HG03442 (cell line): ENCODE results near the gene EDARADD.
A peak's percentile ranks its signal among the peaks of the same experiment; 100 is the strongest.

ENCODE experiments used
- ATAC-seq: cut with Tn5 transposase; IDR thresholded peaks from one replicate; pipeline ENCODE4 v1.9.1; 2021; ENCODE audit warnings: mild to moderate bottlenecking, moderate library complexity; ENCODE audit not compliant: unreplicated experiment

The EDARADD gene

DNA sequence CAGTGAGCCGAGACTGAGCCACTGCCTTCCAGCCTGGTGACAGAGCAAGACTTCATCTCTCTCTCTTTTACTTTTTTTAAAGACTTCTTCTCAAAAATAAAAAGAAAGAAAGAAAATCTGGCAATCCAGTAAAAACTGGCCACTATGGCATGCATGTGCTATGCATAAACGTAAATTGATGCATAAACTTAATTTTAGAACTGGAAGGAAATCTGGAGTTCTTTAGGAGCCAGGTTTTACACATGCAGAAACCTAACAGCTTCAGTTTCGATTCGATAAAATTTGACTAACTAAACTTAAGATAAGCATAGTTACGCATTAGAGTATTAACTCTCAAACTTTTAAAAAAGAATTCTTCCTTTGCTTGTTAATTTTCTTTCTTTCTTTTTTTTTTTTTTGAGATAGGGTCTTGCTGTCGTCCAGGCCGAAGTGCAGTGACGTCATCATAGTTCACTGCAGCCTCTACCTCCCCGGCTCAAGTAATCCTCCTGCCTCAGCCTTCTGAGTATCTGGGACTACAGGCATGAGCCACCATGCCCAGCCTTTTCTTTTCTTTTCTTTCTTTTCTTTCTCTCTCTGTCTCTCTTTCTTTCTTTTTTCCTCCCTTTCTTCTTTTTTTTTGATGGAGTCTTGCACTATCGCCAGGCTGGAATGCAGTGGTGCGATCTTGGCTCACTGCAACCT, 117.8 kb downstream of the EDARADD start:
- no peak for ATAC-seq

DNA sequence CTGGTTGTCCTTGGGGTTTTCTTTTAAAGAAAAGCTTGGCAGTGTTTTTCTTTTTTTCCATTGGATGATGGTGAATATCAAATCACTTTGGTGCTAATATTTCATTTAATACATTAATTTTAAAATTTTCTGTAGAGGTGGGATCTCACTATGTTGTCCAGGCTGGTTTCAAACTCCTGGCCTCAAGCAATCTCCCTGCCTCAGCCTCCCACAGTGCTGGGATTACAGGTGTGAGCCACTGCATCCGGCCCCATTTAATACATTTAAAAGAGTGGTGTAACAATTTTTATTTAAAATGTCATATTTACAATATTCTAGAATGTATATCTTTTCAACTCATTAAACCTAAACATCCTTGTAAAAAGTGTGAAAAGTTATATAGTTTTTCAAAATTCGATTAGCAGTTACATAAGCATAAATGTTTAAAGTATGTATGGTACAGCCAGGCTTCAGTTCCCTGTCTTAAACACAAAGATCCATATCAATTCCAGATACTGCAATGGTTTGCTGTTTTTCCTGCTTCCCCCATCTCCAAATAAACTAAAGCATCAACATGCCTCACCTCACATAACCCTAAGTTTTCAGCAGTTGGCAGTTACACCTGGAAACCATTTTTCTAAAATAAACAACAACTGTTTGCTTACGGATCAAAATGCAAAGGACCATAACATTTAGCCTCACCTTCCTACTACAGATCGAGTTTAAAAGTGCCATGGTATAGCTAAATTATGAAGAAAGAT, 120.8 kb downstream of the EDARADD start:
- no peak for ATAC-seq

DNA sequence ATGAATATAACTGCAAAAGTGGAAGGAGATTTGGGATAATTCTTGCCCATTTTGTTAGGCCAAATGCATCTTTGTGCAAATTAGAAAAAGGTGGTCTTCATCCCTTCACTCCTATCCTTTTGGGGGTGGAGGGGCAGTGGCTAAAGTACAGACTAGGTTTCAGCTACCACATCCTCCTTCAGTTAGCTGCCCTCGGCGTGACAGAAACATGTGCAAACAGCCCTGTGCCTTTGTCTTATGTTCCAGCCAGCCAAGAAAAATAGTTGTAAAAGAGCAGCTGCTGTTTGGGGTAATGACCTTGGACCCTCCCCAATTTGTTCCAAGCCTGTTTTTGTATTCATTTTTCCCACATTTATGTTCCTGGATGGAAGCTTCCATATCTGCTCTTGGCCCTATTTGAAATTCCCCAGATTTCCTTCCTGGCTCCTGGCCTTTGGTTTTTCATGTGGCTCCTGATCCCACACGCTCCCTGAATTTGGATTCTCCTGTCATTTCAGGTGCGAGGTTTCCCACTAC, 121.4 kb downstream of the EDARADD start:
- no peak for ATAC-seq

DNA sequence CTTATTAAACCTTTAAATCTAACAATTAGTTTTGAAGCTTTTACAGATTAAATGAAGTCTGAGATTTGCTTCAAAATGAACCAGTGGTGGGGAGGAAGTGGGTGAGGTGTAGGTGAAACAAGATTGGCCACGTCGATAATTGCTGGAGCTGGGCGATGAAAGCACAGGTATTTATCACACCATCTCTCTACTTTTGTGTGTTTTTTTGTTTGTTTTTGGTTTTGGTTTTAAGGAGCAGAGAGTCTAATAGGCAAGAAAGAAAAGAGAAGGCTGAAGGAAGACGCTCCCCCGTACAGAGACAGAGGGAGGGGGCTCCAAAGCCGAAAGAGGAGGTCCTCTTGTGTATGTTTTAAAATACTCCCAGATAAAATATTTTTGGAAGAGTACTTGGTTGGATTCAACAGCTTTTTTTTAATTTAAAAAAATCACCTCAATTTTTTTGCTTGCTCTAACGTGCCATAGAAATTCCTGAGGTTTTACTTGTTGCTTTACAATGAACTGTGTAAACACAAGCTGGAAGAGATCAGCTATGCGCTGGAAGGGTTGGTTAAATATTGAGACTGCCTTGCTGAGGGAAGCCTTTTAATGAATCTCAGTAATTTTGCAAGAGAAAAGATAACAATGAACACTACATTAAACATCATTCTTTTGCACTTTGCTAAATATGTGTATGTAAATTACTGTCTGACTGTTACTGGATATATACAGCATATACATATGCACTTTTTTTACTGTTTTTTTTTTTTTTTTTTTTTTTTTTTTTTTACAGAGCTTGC, 123.0 kb downstream of the EDARADD start:
- no peak for ATAC-seq

DNA sequence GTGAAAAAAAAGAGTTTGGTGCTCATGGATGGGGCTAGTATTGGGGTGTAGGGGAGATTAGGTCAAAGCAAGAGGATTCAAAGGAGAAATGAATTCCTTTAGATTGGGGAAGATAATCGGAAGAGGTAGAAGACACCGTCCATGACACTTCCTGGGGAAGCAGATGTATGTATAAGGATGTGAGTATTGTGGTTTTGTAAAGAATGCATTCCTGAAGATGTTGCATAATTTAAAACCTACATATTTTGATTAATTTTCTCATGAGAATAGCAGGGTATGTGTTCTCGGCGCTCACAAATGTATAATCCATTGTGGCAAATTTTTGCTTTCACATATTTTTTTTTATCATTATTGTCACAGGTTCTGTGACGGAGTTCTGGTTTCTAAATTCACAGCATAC, 124.2 kb downstream of the EDARADD start:
- ATAC-seq = no peak

DNA sequence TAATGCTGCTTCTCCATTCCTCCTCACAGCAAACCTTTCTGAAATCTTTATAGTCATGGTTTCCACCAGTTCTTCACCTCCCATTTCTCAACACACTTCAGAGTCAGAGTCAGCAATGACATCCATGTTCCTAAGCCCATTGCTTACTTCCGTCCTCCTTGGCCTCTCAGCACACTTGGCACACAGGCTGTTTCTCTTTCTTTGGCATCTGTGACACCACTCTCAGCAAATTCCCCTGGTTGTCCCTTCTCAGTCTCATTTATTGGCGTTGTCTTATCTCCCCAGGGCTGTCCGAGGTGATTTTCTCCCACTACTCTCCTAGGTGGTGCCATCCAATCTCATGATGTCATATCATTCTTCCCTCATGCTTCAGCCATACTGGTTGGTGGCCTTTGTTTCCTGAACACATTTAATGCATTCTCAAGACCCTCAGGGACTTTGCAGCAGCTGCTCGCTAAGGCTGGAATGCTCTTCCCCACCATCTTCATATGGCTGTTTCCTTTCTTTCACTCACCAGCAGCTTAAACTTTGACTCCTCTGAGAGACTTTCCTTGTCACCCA, 126.4 kb downstream of the EDARADD start:
- ATAC-seq = no peak

DNA sequence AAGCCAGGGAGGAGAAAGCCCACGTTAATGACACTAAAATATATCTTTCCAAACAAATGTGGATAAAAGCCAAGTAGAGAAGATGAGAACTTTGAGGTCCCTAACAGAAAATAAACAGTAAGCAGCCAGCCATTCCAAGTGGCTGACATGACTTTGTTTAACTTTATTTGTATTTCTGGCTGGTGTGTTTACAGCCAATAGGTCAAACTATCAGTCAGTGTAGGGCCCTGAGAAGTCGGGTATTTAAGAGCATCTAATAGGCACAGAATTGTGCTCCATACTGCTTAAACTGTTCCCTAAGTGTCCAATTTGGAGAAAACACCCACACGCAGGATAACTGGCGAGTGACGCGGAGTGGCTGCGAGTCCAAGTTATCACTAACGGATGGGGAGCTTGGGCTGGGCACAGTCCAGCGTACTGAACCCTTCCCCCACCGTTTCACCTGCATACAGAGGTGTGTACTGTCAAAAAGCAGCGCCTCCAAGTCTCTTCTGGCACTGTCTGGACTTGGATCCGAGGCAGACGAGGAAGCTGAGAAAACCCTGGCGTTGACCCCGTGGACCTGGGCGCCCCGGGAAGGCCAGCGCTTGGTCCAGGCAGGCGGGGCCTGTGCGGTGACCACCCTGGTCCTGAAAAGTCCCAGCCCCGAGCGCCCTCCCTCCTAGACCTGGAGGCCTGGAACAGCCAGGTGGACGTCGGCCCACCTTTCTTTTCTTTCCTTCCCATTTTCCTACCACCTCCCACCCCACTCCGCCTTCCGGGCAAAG, 129.0 kb downstream of the EDARADD start:
- ATAC-seq = no peak

DNA sequence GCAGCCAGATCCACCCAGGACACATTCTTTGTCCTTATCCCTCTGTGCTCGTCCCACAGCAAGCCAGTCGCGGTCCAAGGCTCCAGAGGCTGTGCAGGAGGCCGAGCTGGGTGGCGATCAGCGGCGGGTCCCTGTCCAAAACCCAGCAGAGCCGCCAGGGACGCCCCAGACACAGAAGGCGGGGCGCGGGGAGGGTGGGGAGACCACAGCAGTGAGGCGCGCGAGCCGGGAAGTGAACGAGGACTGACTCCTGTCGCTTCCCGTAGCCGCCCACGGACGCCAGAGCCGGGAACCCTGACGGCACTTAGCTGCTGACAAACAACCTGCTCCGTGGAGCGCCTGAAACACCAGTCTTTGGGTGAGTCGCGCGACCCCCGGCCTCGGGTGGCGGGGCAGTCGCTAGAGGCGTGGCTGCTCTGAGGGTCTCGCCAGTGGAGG, 129.6 kb downstream of the EDARADD start, which contains the start of gene LGALS8:
Gene LGALS8, plus strand, starts transcription at position 279 of the 438 bp plus-strand sequence. CDS start 2,089 bp downstream, outside the sequence.
- ATAC-seq = peak; percentile 63

DNA sequence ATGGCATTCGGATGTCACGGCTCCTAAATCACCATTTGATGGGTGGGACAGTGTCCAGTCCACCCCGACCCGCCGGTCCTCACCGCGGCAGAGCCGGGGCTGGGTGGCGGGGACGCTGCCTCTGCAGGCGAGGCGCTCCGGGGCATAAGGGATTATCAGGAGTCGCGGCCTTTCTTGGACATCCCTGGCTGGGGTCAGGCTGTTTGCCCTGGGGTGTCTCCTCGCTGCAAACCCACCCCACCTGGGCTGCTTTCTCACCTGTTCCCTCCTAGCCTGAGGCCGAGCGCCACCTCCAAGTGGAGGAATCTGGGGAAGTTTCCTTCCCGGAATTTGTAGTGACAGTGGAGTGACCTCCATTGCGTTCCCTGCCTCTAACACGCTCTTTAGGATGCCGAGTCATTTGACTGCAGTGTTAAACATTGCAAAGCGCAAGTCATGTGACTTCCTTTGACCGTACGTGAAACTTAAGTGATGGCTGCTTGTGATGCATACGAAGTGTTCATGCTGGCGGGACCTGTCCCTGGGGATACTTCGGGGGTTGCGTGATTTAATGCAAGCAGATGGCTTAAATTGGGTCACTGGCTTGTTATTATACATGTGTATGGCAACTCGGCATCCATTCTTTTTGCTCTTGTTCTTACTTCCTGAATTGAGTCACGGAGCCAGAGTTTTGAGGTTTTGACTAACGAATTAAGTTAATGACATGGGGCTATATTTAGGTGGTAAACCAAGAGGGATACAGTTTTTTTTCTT, 130.2 kb downstream of the EDARADD start:
- ATAC-seq = peak; percentile 91

DNA sequence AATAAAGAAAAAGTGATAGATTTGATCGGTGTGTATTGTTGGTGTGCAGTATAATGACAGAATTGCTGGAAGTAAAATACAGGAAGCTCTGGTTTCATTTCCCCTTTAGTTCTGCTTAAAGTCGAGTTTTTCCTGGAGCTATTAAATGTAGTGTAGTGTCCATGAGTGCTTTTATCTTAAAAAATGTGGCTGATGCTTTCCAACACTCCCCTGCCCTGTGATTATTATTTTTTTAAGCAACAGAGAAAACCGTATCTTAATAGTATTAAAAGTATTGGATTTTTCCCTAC, 130.8 kb downstream of the EDARADD start:
- no peak for ATAC-seq

DNA sequence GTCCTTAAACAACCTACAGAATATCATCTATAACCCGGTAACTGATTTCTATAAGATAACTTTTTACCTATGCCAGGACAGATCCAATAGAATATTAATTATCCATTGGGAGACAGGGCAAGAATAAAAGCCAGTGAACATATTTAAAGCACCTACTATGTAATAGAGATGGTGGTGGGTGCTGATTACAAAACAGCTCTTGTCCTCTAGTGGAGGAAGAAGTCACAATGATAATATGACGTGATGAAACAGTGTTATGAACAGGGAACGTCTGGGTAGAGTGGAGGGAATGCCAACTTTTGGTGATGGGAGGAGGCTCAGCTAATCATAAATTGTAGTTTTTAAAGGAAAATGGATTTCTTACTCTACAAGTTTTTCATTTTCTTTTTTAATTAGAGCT, 132.0 kb downstream of the EDARADD start:
- no peak for ATAC-seq

DNA sequence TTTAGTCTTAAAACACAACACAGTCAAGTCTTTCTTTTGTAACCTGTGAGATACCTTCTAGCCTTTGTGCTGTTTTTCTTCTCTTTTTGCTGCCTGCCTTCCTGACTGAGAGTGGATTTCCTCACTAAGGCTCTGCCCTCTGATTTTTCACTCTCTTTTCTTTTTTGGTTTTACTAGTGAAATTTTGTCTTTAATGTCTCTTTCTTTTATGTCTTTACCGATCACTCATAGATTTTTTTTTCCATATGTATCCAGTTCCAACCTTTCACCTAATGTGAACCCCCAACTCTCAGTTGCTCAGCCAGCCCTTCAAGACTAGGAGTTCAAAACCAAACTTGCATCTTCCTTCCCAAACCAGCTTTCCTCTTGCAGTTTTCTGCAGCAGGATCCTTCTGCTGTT, 136.2 kb downstream of the EDARADD start:
- ATAC-seq = no peak

DNA sequence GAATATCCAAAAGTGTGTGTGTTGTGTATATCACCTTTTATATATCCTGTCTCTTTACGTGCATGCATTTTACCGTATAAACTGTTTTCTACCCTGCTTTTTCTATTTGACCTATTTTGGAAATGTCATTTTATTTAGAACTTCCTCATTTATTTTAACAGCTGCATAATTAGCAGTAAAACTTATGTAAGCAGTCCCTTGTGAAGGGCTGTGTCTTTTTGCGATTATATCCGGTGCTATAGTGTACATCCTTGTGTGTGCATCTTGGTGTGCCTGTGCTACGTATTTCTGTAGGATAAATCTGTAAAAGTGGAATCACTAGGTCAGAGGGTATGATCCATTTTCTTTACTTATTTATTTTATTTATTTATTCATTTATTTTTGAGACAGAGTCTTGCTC, 136.9 kb downstream of the EDARADD start:
- no peak for ATAC-seq

DNA sequence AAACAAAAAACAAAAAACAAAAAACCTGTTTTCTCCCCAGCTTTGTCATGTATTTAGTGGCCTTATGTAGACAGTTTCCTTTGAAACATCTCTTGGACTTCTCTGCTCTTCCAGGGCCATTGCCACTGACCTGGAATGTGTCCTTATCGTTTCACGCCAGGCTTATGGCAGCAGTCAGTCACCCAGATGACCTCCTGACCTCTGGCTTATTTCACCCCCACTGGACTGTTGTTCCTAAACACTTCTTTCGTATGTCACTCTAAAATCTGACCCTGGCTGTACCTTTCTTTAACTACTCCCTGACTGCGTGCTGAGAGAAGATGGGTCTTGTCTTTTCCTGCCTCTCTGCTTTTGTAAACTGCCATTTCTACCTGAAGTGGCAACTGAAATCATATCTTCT, 138.8 kb downstream of the EDARADD start:
- no peak for ATAC-seq

DNA sequence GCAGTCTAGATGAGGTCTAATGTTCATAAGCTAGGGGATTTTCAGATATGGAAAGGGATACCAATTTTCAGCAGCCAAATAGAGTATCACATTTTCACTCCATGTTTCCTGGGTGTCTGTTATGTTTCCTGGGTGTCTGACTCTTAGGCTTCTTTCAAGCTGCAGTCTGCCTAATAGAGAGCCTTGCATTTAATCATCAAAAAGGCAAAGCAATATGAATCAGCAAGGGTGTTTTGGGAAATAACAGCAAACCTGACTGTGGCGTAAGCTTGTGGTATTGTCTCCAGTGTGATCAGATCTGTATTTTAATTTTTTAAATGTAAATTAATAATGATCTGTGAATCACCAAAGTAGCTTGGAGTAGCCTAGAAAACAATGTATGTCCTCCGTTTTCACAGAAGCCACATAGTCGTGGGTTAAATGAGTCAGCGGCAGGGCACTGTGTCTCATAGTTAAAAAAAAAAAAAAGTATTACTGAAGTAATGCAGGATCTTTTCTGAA, 140.1 kb downstream of the EDARADD start:
- no peak for ATAC-seq
